AG10803 (cell line): ENCODE results near the gene TMEM108.

Experiments used
- DNase-seq: peaks from one replicate; pipeline ENCODE4 v3.0.0; 2010; ENCODE audit warnings: low read depth
- H3K4me3 ChIP-seq: 2 replicates; pipeline ENCODE4 v1.5.1; 2011; ENCODE audit warnings: mild to moderate bottlenecking, low read length, control low read depth
- CTCF ChIP-seq: conservative IDR thresholded peaks from 2 replicates; pipeline ENCODE4 v1.5.1; 2011; ENCODE audit warnings: mild to moderate bottlenecking, low read length, control low read depth, inconsistent platforms

TMEM108 gene

GRCh38 chr3:133054586-133054985, 16.4 kb downstream of the TMEM108 start:
- no peak for DNase-seq
- H3K4me3 ChIP-seq, result no peak overlapping the region
- no peak for TF ChIP-seq CTCF

- TF ChIP-seq CTCF, result no peak
- H3K4me3 ChIP-seq, result no peak overlapping the region
- no peak for DNase-seq
Observed at GRCh38 chr3:133055339-133055738, 17.1 kb downstream of the TMEM108 start.

GRCh38 chr3:133058243-133058642, 20.1 kb downstream of the TMEM108 start:
- no peak overlapping the region for H3K4me3 ChIP-seq
- TF ChIP-seq CTCF, result no peak
- DNase-seq, result no peak

- H3K4me3 ChIP-seq, result no peak overlapping the region
- DNase-seq, result no peak
- TF ChIP-seq CTCF, result no peak
Observed at GRCh38 chr3:133058831-133059230, 20.6 kb downstream of the TMEM108 start.

- no peak overlapping the region for H3K4me3 ChIP-seq
- DNase-seq, result no peak
- no peak for TF ChIP-seq CTCF
Observed at GRCh38 chr3:133065193-133065961, 27.2 kb downstream of the TMEM108 start.

- no peak for DNase-seq
- H3K4me3 ChIP-seq, result no peak overlapping the region
- TF ChIP-seq CTCF, result no peak
Observed at GRCh38 chr3:133066026-133066425, 27.8 kb downstream of the TMEM108 start.

- no peak for TF ChIP-seq CTCF
- H3K4me3 ChIP-seq, result no peak overlapping the region
- no peak for DNase-seq
Observed at GRCh38 chr3:133069556-133070286, 31.5 kb downstream of the TMEM108 start.
